Coronary artery (tissue), 2 donors: ENCODE data around the gene CFAP70.

Source experiments
- DNase-seq: peaks from one replicate; pipeline ENCODE4 v3.0.0-alpha.2; 2017; ENCODE audit warnings: low spot score
- H3K27ac ChIP-seq, 2 donors: fragments of 200-600 bp; sonication (generic); one replicate each; pipeline ENCODE4 v1.5.1; 2016 to 2019
- H3K4me3 ChIP-seq: fragments of 200-600 bp; sonication (generic); 2 replicates; pipeline ENCODE4 v1.5.1; 2016; ENCODE audit warnings: mild to moderate bottlenecking, moderate library complexity
- CTCF ChIP-seq: fragments of 200-600 bp; sonication (generic); IDR thresholded peaks from one replicate; pipeline ENCODE4 v1.5.1; 2019; ENCODE audit warnings: antibody characterized with exemption

Gene CFAP70

DNA sequence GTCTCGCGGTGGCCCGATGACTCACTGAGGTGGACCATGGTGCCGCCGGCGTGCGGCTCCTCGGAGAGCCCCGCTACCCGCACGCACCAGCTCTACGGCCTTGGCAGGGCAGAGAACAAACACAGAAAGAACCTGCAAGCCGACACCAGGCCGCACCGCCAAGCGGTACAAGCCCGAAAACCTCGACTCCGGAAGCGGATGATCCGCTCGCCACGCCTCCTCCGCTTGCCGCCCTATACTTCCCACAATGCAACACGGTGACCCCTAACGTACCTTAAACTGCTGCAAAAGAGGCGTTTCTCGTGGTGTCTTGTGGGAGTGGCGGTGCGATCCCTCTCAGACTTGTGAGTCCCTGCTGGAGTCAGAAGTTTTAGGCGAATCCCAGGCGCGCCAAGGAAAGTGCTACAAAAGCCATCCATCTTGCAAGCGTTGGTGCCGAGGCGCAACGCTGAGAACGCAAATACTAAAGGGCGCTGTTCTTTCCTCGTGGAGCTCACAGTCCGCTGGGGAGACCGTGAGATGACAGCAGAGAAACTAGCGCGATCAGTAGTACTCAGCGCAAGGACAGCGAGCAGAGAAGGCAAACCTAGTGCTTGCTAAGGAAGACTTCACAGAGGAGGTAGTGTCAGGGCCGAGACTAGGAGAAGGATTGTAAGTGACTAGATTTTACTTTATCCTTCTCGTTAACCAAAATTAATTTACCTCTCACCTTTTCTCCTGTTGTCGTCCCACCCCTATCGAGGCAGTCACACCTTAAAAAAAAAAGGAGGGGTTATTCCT lies 106.0 kb downstream of the CFAP70 start, which contains the start of gene MRPS16:
Gene MRPS16 (minus strand): TSS at position 200 of the 780 bp plus-strand sequence. CDS start 162 bp downstream, at position 38.
- no peak for TF ChIP-seq CTCF
- Histone ChIP-seq H3K27ac (peak within 1 kb of the TSS; percentile 87 to 96), H3K4me3 (peak within 1 kb of the TSS; percentile 91)
- DNase-seq, result peak; percentile 96

- Histone ChIP-seq H3K27ac (peak overlapping the region; percentile 87 to 96), H3K4me3 (peak overlapping the region; percentile 91)
- DNase-seq, result no peak
- no peak for TF ChIP-seq CTCF
Observed at GRCh38 chr10:73251683-73252444, 106.8 kb downstream of the CFAP70 start.

GRCh38 chr10:73248259-73248724 lies 110.4 kb downstream of the CFAP70 start:
- H3K4me3 ChIP-seq, result no peak overlapping the region
- DNase-seq, result no peak
- H3K27ac ChIP-seq, result peak overlapping the region in 1 of 2 donors; percentile 76
- TF ChIP-seq CTCF, result no peak

- TF ChIP-seq CTCF, result no peak
- peak overlapping the region; percentile 97 for H3K4me3 ChIP-seq
- H3K27ac ChIP-seq, result peak overlapping the region; percentile 76 to 91
- DNase-seq, result no peak
Observed at GRCh38 chr10:73247509-73248258, 111.0 kb downstream of the CFAP70 start.

- Histone ChIP-seq H3K27ac (peak within 1 kb of the TSS; percentile 76 to 91), H3K4me3 (peak within 1 kb of the TSS; percentile 97)
- TF ChIP-seq CTCF, result no peak
- peak; percentile 96 for DNase-seq
Observed at GRCh38 chr10:73246646-73247508, 111.8 kb downstream of the CFAP70 start, which contains the start of gene DNAJC9. DNAJC9 (minus strand) TSS chr10:73247255; CDS start chr10:73247189, 66 bp downstream.

DNA sequence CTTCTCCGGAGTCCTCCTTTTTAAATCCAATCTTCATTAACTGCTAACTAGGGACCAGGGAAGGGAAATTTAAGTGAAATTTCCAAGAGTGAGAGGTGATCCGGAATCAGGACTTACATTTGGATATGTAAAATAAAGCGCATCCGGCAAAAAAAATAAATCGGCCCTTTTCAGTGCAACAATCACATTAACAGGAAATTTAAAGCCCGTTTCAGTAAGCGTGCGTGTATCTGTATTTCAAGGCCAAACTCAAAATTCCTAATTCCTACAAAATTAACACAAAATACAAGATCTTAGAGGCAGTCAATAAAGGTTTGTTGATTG lies 112.4 kb downstream of the CFAP70 start:
- TF ChIP-seq CTCF, result no peak
- Histone ChIP-seq H3K4me3 (peak overlapping the region; percentile 97), H3K27ac (peak overlapping the region; percentile 76 to 91)

More for the DNA sequence above, 112.4 kb downstream of the CFAP70 start:
- DNase-seq, result no peak
